Measurements from ENCODE around the gene GGT1.
"Not testable (repeated sequence)": the region's sequence is repeated elsewhere in the genome, so short reads cannot be mapped to it uniquely, and the experiment has no call there.

Gene GGT1

DNA sequence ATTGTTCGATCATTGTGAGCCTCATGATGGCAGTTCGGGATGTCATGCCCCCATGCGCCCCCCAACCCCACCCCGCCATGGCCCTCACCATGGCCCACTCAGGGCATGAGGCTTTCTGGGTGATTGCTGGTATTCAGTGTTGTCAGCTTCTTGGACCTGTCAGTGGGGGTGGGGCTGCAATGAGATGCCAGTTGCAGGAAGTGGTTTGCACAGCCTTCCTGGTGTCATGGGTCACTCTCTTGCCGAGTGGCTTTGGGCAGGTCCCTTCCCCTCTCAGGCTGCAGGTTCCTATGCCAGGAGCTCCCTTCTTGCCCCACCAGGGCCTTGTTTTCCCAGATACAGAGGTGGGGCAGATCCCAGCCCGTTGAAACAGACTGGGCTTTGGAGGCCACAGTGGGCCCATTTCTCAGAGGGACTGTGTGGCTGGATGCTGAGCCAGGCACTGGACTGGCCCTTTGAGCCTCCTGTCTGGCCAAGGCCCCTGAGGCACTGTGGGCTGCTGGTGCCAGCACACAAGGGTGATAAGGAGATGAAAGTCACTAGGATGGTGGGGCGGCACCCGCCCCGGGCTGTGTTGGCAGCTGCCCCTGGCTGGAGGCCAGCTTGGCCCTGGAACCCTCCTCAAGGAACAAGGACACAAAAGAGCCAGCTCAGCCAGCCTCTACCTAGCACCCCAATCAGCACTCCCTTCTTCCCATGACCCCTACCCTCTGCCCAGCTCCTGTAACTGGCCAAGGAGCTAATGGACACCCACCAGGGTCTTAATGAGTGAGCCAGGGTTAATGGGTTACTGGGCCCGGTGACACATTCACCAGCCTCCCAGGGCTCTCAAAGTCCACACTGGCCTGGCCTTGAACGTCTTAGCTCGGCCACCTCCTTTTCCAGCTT, 1.5 kb upstream of the GGT1 start:
- POLR2A ChIA-PET, result no interaction called here
- Histone ChIP-seq H3K36me3 (ENCODE audit: control insufficient read depth in 2 of 2, insufficient read depth in 1 of 2, low read length in 2 of 2) (no peaks in the 10 kb centered on the region), H3K4me1 (ENCODE audit: control insufficient read depth, insufficient read depth, low read length) (peaks cover 5% of the 10 kb centered on the region), H3K9me3 (ENCODE audit: control insufficient read depth, insufficient read depth, low read depth, low read length) (no peaks in the 10 kb centered on the region), H3K4me3 (ENCODE audit: low read depth, low read length) (no peak overlapping the region), H3K27ac (ENCODE audit: extremely low read depth, low read depth, low read length) (no peak overlapping the region)
- CTCF ChIA-PET, result interaction anchor here (0.6 to 1.3 kb wide), 2 partner anchors 8 to 738 kb away, joined by 3 read pairs; partner anchors contain the start of gene LRRC75B
- TF ChIP-seq ZNF211 (tag by site-specific recombination; IDR thresholded peaks at IDR 0.05; ENCODE audit: low read depth) (no peak), ZNF768 (tag by site-specific recombination; IDR thresholded peaks at IDR 0.05) (no peak), EGR2 (tag by site-specific recombination; IDR thresholded peaks at IDR 0.05; ENCODE audit: low read depth) (peak; percentile 7; the same call in 1 of the 2 replicates), ZFHX2 (tag by site-specific recombination; conservative IDR thresholded peaks at IDR 0.05) (no peak), ZNF48 (tag by site-specific recombination; IDR thresholded peaks at IDR 0.05) (no peak), WT1 (tag by site-specific recombination; IDR thresholded peaks at IDR 0.05) (no peak)
- TF ChIP-seq, protein P1, sequence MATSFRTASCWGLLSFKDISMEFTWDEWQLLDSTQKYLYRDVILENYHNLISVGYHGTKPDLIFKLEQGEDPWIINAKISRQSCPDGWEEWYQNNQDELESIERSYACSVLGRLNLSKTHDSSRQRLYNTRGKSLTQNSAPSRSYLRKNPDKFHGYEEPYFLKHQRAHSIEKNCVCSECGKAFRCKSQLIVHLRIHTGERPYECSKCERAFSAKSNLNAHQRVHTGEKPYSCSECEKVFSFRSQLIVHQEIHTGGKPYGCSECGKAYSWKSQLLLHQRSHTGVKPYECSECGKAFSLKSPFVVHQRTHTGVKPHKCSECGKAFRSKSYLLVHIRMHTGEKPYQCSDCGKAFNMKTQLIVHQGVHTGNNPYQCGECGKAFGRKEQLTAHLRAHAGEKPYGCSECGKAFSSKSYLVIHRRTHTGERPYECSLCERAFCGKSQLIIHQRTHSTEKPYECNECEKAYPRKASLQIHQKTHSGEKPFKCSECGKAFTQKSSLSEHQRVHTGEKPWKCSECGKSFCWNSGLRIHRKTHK (tag by site-specific recombination; IDR thresholded peaks at IDR 0.05), result no peak
- TF ChIP-seq, protein P2, sequence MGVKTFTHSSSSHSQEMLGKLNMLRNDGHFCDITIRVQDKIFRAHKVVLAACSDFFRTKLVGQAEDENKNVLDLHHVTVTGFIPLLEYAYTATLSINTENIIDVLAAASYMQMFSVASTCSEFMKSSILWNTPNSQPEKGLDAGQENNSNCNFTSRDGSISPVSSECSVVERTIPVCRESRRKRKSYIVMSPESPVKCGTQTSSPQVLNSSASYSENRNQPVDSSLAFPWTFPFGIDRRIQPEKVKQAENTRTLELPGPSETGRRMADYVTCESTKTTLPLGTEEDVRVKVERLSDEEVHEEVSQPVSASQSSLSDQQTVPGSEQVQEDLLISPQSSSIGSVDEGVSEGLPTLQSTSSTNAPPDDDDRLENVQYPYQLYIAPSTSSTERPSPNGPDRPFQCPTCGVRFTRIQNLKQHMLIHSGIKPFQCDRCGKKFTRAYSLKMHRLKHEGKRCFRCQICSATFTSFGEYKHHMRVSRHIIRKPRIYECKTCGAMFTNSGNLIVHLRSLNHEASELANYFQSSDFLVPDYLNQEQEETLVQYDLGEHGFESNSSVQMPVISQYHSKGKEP (tag by site-specific recombination; IDR thresholded peaks at IDR 0.05), result no peak

DNA sequence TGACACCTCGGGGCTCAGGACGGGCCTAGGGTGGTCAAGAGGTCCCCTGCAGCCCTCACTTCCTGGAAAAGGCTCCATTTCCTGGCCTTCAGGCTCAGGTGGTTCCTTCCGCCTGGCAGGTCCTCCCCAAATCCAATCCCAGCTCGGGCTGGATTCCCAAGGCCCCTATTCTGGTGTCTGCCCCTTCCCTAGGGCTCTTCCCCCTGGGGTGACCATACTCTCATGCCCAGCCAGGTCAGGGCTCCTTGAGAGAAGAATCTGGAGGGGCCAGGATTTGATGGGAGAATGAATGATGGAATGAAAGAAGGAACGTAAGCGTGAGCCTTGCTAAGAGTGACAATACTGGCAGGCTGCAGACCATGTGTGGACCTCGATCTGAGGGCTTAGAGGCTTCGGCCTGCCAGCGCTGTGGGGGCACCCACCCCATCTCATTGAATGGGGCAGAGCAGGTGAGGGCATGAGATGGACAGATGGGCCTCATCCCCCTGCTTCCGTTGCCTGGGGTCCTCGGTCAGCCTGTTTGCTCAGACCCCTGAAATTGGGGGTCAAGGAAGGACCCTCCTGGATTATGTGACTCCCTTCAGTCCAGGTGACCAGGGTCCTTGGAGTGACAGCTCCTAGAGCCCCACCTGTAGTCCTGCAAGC, 766 bp upstream of the GGT1 start:
- not testable (repeated sequence) for H3K27ac ChIP-seq (ENCODE audit: extremely low read depth, low read depth, low read length); H3K4me3 ChIP-seq (ENCODE audit: low read depth, low read length); H3K9me3 ChIP-seq (ENCODE audit: control insufficient read depth, insufficient read depth, low read depth, low read length); H3K36me3 ChIP-seq (ENCODE audit: control insufficient read depth in 2 of 2, insufficient read depth in 1 of 2, low read length in 2 of 2); H3K4me1 ChIP-seq (ENCODE audit: control insufficient read depth, insufficient read depth, low read length)
- POLR2A ChIA-PET, result interaction anchor here (2.1 kb wide), 1 partner anchor 9 kb away, joined by 6 read pairs; no protein-coding TSS in a partner anchor
- CTCF ChIA-PET, result interaction anchor here (1.3 kb wide), 1 partner anchor 9 kb away, joined by 3 read pairs; the partner anchor contains the start of gene LRRC75B

DNA sequence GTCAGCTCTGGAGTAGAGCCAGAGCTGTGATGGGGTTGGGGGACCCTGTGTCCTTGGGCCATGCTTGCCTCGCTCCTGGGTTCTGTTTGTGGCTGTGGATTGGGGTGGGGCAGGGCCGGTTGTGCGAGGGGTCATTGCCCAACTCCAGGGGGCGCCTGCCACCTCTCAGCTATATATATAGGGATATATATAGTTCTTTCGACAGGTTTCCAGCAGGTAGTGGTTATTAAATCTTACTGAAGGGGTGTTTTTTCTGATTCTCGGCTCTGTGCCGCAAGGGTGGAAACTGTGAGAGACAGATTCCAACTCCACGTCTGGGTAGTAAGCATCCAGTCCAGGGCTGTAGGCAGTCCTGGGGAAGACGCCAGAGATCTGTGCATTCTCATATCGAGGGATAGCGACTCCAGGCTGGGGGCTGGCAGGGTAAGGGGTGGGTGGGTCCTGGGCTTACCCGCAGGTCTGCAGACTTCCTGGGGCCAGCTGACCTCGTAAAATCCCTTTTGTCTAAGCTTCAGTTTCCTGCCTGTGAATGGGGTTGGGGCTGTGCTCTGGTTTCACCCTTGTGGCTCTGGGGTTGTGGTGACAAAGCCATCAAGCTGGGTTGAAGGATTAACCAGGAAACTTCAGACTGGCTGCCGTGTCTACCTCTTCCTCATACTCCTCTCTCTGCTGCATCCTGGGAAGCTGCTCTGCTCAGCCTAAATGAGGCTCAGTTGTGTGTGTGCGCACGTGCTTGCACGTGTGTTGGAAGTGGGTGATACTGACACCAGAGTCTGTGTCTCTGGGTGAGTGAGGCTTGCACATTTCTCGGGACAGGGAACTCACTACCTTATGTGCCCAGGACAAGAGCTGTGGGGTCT, 1.0 kb downstream of the GGT1 start:
- H3K27ac ChIP-seq (ENCODE audit: extremely low read depth, low read depth, low read length); H3K4me1 ChIP-seq (ENCODE audit: control insufficient read depth, insufficient read depth, low read length); H3K9me3 ChIP-seq (ENCODE audit: control insufficient read depth, insufficient read depth, low read depth, low read length); H3K4me3 ChIP-seq (ENCODE audit: low read depth, low read length); H3K36me3 ChIP-seq (ENCODE audit: control insufficient read depth in 2 of 2, insufficient read depth in 1 of 2, low read length in 2 of 2): not testable (repeated sequence)
- TF ChIP-seq ZNF133 (tag by site-specific recombination; IDR thresholded peaks at IDR 0.05), result peak; percentile 59
- ChIA-PET POLR2A (interaction anchor here (2.1 kb wide), 1 partner anchor 10 kb away, joined by 6 read pairs; no protein-coding TSS in a partner anchor), CTCF (interaction anchor here (0.6 kb wide), 1 partner anchor 10 kb away, joined by 3 read pairs; no protein-coding TSS in a partner anchor)

DNA sequence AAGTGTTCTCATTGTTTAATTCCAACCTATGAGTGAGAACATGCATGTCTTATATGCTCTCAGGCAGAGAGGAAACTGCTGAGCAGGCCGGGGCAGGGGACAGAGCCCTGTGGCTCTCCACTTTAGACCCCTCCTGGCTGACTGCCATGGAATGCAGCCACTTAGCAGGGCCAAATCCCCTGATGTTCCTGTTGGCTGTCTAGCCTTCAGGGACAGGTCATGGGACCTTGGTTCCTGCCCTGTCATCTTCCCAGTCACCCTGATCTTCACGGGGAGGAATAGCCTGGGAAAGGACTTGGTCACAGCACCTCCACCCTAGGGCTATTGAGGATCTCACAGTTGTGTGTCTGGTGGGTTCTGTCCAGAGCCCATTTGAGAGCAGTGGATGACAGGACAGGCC, 3.3 kb downstream of the GGT1 start:
- H3K4me1 ChIP-seq (ENCODE audit: control insufficient read depth, insufficient read depth, low read length); POLR2A ChIA-PET; H3K36me3 ChIP-seq (ENCODE audit: control insufficient read depth in 2 of 2, insufficient read depth in 1 of 2, low read length in 2 of 2); H3K4me3 ChIP-seq (ENCODE audit: low read depth, low read length); H3K9me3 ChIP-seq (ENCODE audit: control insufficient read depth, insufficient read depth, low read depth, low read length); H3K27ac ChIP-seq (ENCODE audit: extremely low read depth, low read depth, low read length); CTCF ChIA-PET: not testable (repeated sequence)
